Peyer's patch (tissue), 4 donors: ENCODE results near the gene TNFRSF8.

Source experiments
- POLR2A ChIP-seq, 2 donors: fragments of 450-650 bp; IDR thresholded peaks; one replicate each; pipeline ENCODE4 v1.5.1; 2017; ENCODE audit warnings: antibody characterized with exemption in 2 of 2, mild to moderate bottlenecking in 2 of 2, moderate library complexity in 2 of 2
- TF ChIP-seq, protein P1 (sequence below), 6 experiments: fragments of 450-650 bp in 4 of 6; fragments of 200-600 bp in 2 of 6; sonication (generic) in 1 of 6; IDR thresholded peaks; one replicate each; pipeline ENCODE4 v1.5.1; 2017 to 2019; ENCODE audit warnings: antibody characterized with exemption in 6 of 6, mild to moderate bottlenecking in 3 of 6, moderate library complexity in 1 of 6

DNA sequence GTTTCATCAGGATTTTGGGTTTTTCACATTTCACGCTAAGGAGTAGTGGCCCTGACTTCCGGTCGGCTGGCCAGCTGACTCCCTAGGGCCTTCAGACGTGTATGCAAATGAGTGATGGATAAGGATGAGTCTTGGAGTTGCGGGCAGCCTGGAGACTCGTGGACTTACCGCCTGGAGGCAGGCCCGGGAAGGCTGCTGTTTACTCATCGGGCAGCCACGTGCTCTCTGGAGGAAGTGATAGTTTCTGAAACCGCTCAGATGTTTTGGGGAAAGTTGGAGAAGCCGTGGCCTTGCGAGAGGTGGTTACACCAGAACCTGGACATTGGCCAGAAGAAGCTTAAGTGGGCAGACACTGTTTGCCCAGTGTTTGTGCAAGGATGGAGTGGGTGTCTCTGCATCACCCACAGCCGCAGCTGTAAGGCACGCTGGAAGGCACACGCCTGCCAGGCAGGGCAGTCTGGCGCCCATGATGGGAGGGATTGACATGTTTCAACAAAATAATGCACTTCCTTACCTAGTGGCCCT, 80.6 kb downstream of the TNFRSF8 start:
- TF ChIP-seq, protein P1, sequence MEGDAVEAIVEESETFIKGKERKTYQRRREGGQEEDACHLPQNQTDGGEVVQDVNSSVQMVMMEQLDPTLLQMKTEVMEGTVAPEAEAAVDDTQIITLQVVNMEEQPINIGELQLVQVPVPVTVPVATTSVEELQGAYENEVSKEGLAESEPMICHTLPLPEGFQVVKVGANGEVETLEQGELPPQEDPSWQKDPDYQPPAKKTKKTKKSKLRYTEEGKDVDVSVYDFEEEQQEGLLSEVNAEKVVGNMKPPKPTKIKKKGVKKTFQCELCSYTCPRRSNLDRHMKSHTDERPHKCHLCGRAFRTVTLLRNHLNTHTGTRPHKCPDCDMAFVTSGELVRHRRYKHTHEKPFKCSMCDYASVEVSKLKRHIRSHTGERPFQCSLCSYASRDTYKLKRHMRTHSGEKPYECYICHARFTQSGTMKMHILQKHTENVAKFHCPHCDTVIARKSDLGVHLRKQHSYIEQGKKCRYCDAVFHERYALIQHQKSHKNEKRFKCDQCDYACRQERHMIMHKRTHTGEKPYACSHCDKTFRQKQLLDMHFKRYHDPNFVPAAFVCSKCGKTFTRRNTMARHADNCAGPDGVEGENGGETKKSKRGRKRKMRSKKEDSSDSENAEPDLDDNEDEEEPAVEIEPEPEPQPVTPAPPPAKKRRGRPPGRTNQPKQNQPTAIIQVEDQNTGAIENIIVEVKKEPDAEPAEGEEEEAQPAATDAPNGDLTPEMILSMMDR (IDR thresholded peaks at IDR 0.05) = peak in 3 of 6 experiments; percentile 25 to 33 (median 27)
- TF ChIP-seq POLR2A (IDR thresholded peaks at IDR 0.05) = no peak
